GM18867 (cell line): ENCODE measurements around the gene HLA-DRB1.

Source experiments
- ATAC-seq: cut with Tn5 transposase; IDR thresholded peaks from one replicate; pipeline ENCODE4 v1.9.1; 2021; ENCODE audit warnings: mild to moderate bottlenecking, moderate library complexity; ENCODE audit not compliant: unreplicated experiment

Gene HLA-DRB1

DNA sequence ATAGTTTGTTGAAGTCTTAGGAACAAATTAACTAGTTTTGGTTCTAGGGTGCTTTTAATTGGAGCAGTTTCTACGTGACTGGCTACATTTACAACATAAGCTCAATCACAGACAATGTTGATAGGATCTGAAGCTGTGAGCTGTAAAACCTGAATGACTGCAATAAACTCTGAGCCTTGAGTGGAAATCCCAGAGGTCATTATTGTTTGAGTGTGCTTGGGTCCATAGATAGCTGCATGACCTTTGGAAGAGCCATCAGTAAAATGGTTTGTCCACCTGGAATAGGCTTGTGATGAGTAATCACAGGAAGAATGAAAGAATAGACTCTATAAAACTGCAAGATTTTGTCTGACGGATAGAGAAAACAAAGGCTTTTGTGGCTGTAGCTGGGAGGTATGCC, 26.7 kb downstream of the HLA-DRB1 start:
- ATAC-seq = no peak

GRCh38 chr6:32559747-32560146, 29.9 kb downstream of the HLA-DRB1 start:
- ATAC-seq = no peak

DNA sequence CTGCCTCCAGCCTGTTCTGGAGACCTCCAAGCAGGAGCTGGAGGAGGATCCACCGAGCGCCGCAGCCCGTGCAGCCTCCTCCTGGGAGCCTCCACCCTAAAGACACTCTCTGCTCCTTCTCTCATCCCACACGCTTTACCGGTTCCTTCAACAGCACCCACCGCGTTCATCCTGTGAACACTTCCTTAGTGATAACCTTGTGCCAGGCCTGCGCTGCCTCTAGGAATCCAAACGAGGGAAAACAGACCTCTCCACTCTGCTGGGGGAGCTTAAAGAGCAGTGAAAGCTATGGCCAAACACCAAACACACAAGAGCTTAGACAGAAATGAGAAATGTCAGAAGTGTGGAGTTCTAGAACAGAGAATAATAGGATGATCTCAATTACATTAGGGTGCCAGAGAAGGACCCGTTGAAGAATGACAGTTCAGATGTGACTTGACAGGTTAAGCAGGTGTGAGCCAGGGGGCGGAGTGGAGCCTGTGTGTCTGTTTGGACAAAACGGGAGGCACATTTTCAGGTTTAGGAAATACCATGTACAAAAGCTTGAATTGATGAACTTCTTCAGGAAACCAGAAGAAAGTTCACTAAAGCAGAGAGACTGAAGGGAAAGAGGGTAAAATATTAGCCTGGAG, 31.1 kb downstream of the HLA-DRB1 start:
- ATAC-seq = no peak

DNA sequence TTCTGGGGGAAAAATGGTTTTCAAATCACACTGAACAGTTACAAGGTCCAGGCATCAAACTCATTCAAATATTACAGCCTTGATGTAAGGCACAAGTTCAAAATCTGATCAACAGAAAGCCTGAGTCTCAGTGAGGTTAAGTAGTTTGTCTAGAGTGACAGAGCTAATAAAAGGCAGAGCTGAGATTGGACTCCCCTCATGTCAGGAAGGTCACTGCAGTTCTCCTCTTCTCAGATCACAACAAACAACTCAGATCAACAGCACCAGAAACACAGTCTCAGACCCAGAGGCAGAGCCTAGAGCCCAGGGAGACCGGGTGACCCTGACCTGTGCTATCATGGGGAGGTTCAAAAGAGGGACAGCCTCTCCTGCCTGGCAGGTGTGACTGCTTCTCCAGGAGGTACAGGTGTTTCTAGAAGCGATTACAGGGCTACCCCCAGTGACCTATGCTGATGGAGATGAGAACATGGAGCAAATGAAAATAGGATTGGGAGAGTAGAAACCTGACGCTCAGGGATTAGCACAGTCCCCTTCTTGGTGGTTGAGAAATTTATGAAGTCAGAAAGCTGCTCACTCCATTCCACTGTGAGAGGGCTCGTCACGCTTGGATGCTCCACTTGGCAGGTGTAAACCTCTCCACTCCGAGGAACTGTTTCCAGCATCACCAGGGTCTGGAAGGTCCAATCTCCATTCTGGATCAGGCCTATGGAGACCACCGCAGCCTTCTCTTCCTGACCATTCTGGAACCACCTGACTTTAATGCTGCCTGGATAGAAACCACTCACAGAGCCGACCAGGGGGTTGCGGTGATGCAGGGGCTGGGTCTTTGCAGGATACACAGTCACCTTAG, 35.3 kb downstream of the HLA-DRB1 start:
- no peak for ATAC-seq

DNA sequence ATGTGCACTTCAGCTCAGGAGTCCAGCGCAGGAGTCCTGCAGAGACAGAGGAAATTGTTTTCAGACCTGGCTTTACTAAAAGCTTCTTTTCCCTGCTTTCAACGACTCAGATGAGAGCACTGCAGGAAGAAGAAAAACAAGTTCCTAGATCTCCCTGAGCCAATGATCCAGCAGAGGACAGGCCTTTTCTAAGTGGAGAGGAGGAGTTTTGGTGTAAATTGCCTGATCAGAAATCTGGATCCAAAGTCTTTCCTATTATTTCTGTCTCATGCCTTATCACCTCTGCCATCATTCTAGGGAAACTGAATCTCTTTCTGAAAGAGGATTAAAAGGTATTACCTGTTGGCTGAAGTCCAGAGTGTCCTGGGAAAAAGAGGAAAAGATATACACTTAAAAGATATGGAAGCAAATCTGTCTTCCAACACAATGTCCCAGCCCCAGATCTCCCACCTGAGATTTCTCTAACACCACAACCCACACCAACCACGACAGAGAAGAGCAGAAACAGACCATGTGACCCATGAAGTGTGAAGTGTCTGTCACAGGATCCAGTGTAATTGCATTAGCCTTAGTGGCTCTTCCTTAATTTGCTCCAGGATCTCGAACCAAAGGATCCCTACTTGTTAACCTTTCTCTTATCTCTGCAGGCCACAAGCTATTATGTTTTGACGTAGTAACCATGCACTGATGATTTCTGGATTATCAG, 36.5 kb downstream of the HLA-DRB1 start:
- ATAC-seq = no peak

DNA sequence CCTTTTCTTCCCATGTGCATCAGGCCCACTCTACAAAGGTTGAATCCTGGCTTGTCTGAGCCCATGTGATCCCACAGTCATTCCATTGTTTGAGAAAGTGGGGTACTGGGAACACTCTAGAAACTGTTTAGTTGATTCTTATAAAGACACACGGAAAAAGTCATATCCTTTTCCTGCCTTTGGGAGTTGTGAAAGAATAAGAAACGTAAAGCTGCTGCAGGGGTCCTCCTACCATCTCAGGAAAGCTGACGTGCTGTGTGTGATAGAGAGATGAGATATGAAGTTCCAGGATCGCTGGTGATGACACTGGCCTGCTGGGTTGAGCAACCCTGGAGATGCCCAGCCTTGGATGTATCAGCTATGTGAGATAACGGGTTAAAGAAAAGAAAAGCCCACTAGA, 38.2 kb downstream of the HLA-DRB1 start:
- no peak for ATAC-seq

DNA sequence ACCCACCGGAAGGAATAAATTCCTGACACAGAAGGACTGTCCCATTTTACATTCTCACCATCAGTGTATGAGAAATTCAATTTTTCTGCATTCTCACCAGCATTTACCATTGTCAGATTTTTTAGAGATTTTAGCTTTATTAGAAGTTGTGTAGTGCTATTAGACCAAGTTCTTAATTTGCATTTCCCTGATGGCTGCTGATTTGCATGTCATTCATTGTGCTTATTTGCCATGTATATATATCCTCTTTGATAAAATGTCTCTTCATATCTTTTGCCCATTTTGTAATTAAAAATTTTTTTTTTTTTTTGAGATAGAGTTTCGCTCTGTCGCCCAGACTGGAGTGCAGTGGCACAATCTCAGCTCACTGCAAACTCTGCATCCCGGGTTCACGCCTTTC, 49.8 kb downstream of the HLA-DRB1 start:
- ATAC-seq = no peak

DNA sequence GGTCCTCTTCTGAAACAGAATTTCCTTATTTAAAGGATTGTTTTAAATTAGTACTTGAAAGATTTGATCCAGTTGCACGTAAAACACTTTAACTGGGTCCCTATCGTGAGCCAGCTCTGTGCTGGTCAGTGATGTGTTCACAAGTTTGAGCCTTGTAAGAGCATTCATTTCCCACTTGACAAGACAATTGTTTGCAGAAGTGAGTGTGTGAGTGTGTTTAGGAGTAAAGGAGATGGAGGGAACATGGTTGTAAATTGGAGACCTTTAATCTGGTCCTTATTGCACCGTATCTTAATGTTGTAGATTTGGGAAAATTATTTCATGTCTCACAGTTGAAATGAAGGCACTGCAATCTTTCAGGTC, 59.2 kb downstream of the HLA-DRB1 start:
- ATAC-seq = peak; percentile 25

DNA sequence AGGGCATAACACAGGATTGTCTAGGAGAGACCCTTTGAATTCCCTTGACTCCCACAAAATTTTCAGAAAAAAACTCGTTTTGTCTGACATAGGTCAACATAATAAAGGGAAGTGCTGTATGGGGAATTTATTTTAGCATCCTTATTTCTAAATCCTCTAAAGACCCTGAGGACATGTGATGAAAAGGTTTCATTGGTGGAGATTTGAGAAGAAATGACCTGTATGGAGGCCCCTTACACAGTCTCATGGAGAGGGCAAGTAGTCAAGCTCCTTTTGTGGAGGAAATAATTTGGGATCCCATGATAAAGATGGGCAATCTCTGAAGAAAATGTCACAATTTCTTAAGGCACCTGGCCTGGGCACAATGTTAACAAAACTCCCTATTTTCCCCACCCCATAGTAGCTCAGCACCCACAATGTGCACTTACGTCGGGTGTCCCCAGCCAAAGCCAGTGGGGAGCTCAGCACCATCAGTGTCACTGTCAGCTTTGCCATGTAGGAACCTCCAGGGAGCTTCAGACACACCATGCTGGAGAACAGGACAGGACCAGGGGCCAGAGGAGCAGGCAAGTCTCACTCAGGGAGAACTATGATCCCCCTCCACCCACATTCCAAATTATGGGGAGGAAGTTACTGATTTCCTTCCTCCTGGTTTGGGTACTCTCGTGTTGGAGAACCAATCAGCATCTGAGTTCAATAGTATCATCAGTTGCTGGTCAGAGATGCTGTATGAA, 59.8 kb downstream of the HLA-DRB1 start, which contains the start of gene HLA-DRB5:
HLA-DRB5 (minus strand) TSS at position 591 of the 734 bp plus-strand sequence; CDS start at position 528, 63 bp downstream.
- ATAC-seq = peak; percentile 88
